GM18498 (cell line): ENCODE measurements around the gene TMEM145.
A peak's percentile ranks its signal among the peaks of the same experiment; 100 is the strongest.

Experiments
- ATAC-seq: cut with Tn5 transposase; IDR thresholded peaks from one replicate; pipeline ENCODE4 v1.9.1; 2021; ENCODE audit warnings: mild to moderate bottlenecking, moderate library complexity; ENCODE audit not compliant: unreplicated experiment

TMEM145 gene

GRCh38 chr19:42288881-42289555 is 24.1 kb upstream of the TMEM145 start:
- no peak for ATAC-seq

- no peak for ATAC-seq
These were observed 23.5 kb upstream of the TMEM145 start for GRCh38 chr19:42289556-42290041.

GRCh38 chr19:42290136-42290522 is 23.0 kb upstream of the TMEM145 start:
- no peak for ATAC-seq

- no peak for ATAC-seq
These were observed 22.3 kb upstream of the TMEM145 start for GRCh38 chr19:42290523-42291434.

GRCh38 chr19:42291435-42291810 is 21.7 kb upstream of the TMEM145 start:
- ATAC-seq: no peak

GRCh38 chr19:42292042-42292960 is 20.8 kb upstream of the TMEM145 start:
- ATAC-seq: no peak

GRCh38 chr19:42292963-42293362 is 20.1 kb upstream of the TMEM145 start:
- no peak for ATAC-seq

GRCh38 chr19:42293540-42293939 is 19.6 kb upstream of the TMEM145 start:
- no peak for ATAC-seq

- no peak for ATAC-seq
These were observed 19.2 kb upstream of the TMEM145 start for GRCh38 chr19:42293948-42294347.

- ATAC-seq: no peak
These were observed 18.5 kb upstream of the TMEM145 start for GRCh38 chr19:42294471-42295137.

GRCh38 chr19:42295342-42295741 is 17.8 kb upstream of the TMEM145 start:
- no peak for ATAC-seq

- ATAC-seq: no peak
These were observed 17.1 kb upstream of the TMEM145 start for GRCh38 chr19:42295831-42296525.

GRCh38 chr19:42297039-42297438 is 16.1 kb upstream of the TMEM145 start:
- no peak for ATAC-seq

GRCh38 chr19:42301646-42302203 is 11.4 kb upstream of the TMEM145 start, which contains the start of gene PRR19:
PRR19 (plus strand) TSS chr19:42302132; CDS start chr19:42309585, 7,453 bp downstream.
- ATAC-seq: peak; percentile 22

GRCh38 chr19:42303101-42303464 is 10.0 kb upstream of the TMEM145 start:
- ATAC-seq: no peak

- ATAC-seq: no peak
These were observed 9.2 kb upstream of the TMEM145 start for GRCh38 chr19:42303876-42304275.

- ATAC-seq: no peak
These were observed 6.5 kb upstream of the TMEM145 start for GRCh38 chr19:42306646-42307045.

GRCh38 chr19:42309686-42310085 is 3.4 kb upstream of the TMEM145 start:
- no peak for ATAC-seq

GRCh38 chr19:42311657-42312056 is 1.5 kb upstream of the TMEM145 start:
- ATAC-seq: no peak
